Stomach (tissue), 9 donors: ENCODE results near the gene CNMD. TPM values are rescaled to one million over a fixed set of nuclear protein-coding genes. Genes with fewer than 3 reads are reported as not detected.

ENCODE experiments used
- DNase-seq, 2 donors: peaks; one replicate each; pipeline versions ENCODE4 v3.0.0 to v3.0.0-alpha.2; 2013 to 2019
- H3K27ac ChIP-seq, 5 donors: fragments of 200-600 bp in 4 of 5; sonication (generic) in 4 of 5; one replicate each; pipeline ENCODE4 v1.5.1; 2013 to 2019; ENCODE audit warnings: mild to moderate bottlenecking in 1 of 5, moderate library complexity in 1 of 5
- H3K27me3 ChIP-seq, 3 donors: fragments of 200-600 bp; sonication (generic); one replicate each; pipeline ENCODE4 v1.5.1; 2017 to 2019; ENCODE audit warnings: mixed run types in 1 of 3
- H3K36me3 ChIP-seq, 4 donors: fragments of 200-600 bp; sonication (generic); 1 replicate in 3 of 4; 2 replicates in 1 of 4; pipeline ENCODE4 v1.5.1; 2016 to 2019
- H3K4me1 ChIP-seq, 4 donors: fragments of 200-600 bp; sonication (generic); one replicate each; pipeline ENCODE4 v1.5.1; 2016 to 2019
- H3K4me3 ChIP-seq, 4 donors: fragments of 200-600 bp; sonication (generic) in 3 of 4; one replicate each; pipeline ENCODE4 v1.5.1; 2016 to 2019; ENCODE audit warnings: mild to moderate bottlenecking in 1 of 4
- H3K9me3 ChIP-seq, 4 donors: fragments of 200-600 bp; sonication (generic); one replicate each; pipeline ENCODE4 v1.5.1; 2016 to 2019
- CTCF ChIP-seq, 7 experiments: fragments of 450-650 bp in 4 of 7; fragments of 200-600 bp in 3 of 7; sonication (generic) in 3 of 7; IDR thresholded peaks; one replicate each; pipeline ENCODE4 v1.5.1; 2016 to 2019; ENCODE audit warnings: antibody characterized with exemption in 7 of 7, control low read depth in 2 of 7, mild to moderate bottlenecking in 1 of 7
- EP300 ChIP-seq: sonication (generic); formaldehyde crosslinking; IDR thresholded peaks from one replicate; pipeline ENCODE4 v1.6.1; 2017; ENCODE audit warnings: antibody characterized with exemption
- POLR2A ChIP-seq, 4 donors: fragments of 450-650 bp; IDR thresholded peaks; one replicate each; pipeline ENCODE4 v1.6.1; 2016; ENCODE audit warnings: antibody characterized with exemption in 4 of 4, control low read depth in 2 of 4, mild to moderate bottlenecking in 1 of 4, moderate library complexity in 1 of 4
- POLR2AphosphoS5 ChIP-seq, 3 donors: sonication (generic); formaldehyde crosslinking; IDR thresholded peaks; one replicate each; pipeline ENCODE4 v1.6.1; 2016; ENCODE audit warnings: antibody characterized with exemption in 3 of 3
- WGBS, 5 donors: extraction: QIAGEN DNeasy Blood & Tissue Kit in 3 of 5; methylation state at CpG; one replicate each; pipeline versions ENCODE4 v1.1.5 to v1.1.7; 2013 to 2018; 5-methylcytosine and 5-hydroxymethylcytosine counted together
- intact Hi-C: fragments of 100-400 bp; cut with DNase I; formaldehyde crosslinking; loops from one replicate; pipeline ENCODE4 v1.15.1; 2023; ENCODE audit warnings: low total_unique reads
- polyA plus RNA-seq, 3 donors: library from polyadenylated mRNA; stranded (reverse); fragments of 200-250 nt; gene quantifications; one replicate each; pipeline ENCODE4 v1.2.3, GENCODE V29; 2013
- total RNA-seq, 5 donors: library from RNA; depleted of rRNA; stranded (reverse); fragments of >200 nt; gene quantifications; one replicate each; pipeline versions ENCODE4 v1.1.0 to v1.2.3, GENCODE V29; 2014 to 2016
- donor health status: healthy with polysubstance abuse.
- donor health status: Bipolar disorder and iron deficiency.
- donor health status: healthy.

Gene CNMD
- total and polyA plus RNA-seq, 8 donors = not detected

GRCh38 chr13:52737965-52738364 is 1.7 kb downstream of the CNMD start:
- peaks cover 10 to 58% (median 25%) of the 10 kb centered on the region in 3 donors for H3K27me3 ChIP-seq
- intact Hi-C loops = no loop called here
- 31 to 55% (median 42%) methylated on average over 4 of the region's 4 CpGs for WGBS, 5 donors

GRCh38 chr13:52737451-52737850 is 2.2 kb downstream of the CNMD start:
- no peak overlapping the region for H3K4me3 ChIP-seq
- DNase-seq = no peak
- H3K9me3 ChIP-seq = no peaks in the 10 kb centered on the region
- no peak overlapping the region for H3K27ac ChIP-seq
- TF ChIP-seq POLR2AphosphoS5 (IDR thresholded peaks at IDR 0.05) (no peak), POLR2A (IDR thresholded peaks at IDR 0.05) (no peak), EP300 (no peak), CTCF (IDR thresholded peaks at IDR 0.05) (no peak)
- intact Hi-C loops = no loop called here
- no peaks in the 10 kb centered on the region for H3K36me3 ChIP-seq
- H3K27me3 ChIP-seq = peaks cover 10 to 58% (median 25%) of the 10 kb centered on the region in 3 donors
- peaks cover 11 to 16% (median 13%) of the 10 kb centered on the region in 4 donors for H3K4me1 ChIP-seq

More at GRCh38 chr13:52737965-52738364, 1.7 kb downstream of the CNMD start:
- H3K36me3 ChIP-seq = no peaks in the 10 kb centered on the region
- no peak for DNase-seq
- peaks cover 11 to 16% (median 13%) of the 10 kb centered on the region in 4 donors for H3K4me1 ChIP-seq
- H3K9me3 ChIP-seq = peaks cover 0 to 3% (median under 1%) of the 10 kb centered on the region in 4 donors
- no peak overlapping the region for H3K4me3 ChIP-seq
- no peak overlapping the region for H3K27ac ChIP-seq
- TF ChIP-seq POLR2A (IDR thresholded peaks at IDR 0.05) (no peak), EP300 (no peak), CTCF (IDR thresholded peaks at IDR 0.05) (no peak)

- no peak overlapping the region for H3K27ac ChIP-seq
- H3K36me3 ChIP-seq = no peaks in the 10 kb centered on the region
- WGBS, 5 donors = 75 to 87% (median 84%) methylated on average over 2 of the region's 2 CpGs
- TF ChIP-seq EP300 = no peak
- TF ChIP-seq POLR2AphosphoS5 (IDR thresholded peaks at IDR 0.05) = no peak
- no peak for TF ChIP-seq POLR2A (IDR thresholded peaks at IDR 0.05)
- TF ChIP-seq CTCF (IDR thresholded peaks at IDR 0.05) = no peak
- intact Hi-C loops = no loop called here
- no peak overlapping the region for H3K4me3 ChIP-seq
- peaks cover 10 to 58% (median 25%) of the 10 kb centered on the region in 3 donors for H3K27me3 ChIP-seq
- peaks cover 11 to 16% (median 13%) of the 10 kb centered on the region in 4 donors for H3K4me1 ChIP-seq
- H3K9me3 ChIP-seq = no peaks in the 10 kb centered on the region
- no peak for DNase-seq
Measured at GRCh38 chr13:52736891-52737290, 2.7 kb downstream of the CNMD start.

GRCh38 chr13:52734075-52734623 is 5.5 kb downstream of the CNMD start:
- no peaks in the 10 kb centered on the region for H3K36me3 ChIP-seq
- no peak for DNase-seq
- TF ChIP-seq CTCF (IDR thresholded peaks at IDR 0.05) (no peak), POLR2A (IDR thresholded peaks at IDR 0.05) (no peak), POLR2AphosphoS5 (IDR thresholded peaks at IDR 0.05) (no peak), EP300 (no peak)
- H3K9me3 ChIP-seq = no peaks in the 10 kb centered on the region
- no peak overlapping the region for H3K4me3 ChIP-seq
- WGBS, 5 donors = 63 to 84% (median 74%) methylated on average over 4 of the region's 4 CpGs
- peaks cover 5 to 35% (median 7%) of the 10 kb centered on the region in 3 donors for H3K27me3 ChIP-seq
- H3K27ac ChIP-seq = no peak overlapping the region
- peaks cover 6 to 9% (median 7%) of the 10 kb centered on the region in 4 donors for H3K4me1 ChIP-seq
- intact Hi-C loops = no loop called here
